Measurements from ENCODE around the gene ACOT13. TPM values are rescaled to one million over a fixed set of nuclear protein-coding genes. Genes with fewer than 3 reads are reported as not detected.
"Not testable (repeated sequence)": the region's sequence is repeated elsewhere in the genome, so short reads cannot be mapped to it uniquely, and the experiment has no call there.

Gene ACOT13
- total RNA-seq, 2 experiments from 2014 or later = 21.3 to 22.6 TPM

GRCh38 chr6:24663189-24663588 lies 3.7 kb upstream of the ACOT13 start:
- Mint-ChIP-seq H3K36me3 (ENCODE audit: low read depth) (peaks cover 59% of the 10 kb centered on the region), H3K4me3 (no peak overlapping the region), H3K27ac (no peak overlapping the region), H3K4me1 (ENCODE audit: low read depth) (peaks cover 34% of the 10 kb centered on the region), H3K9me3 (ENCODE audit: insufficient read depth) (no peaks in the 10 kb centered on the region), H3K27me3 (ENCODE audit: low read depth) (no peaks in the 10 kb centered on the region)
- ChIA-PET POLR2A (no interaction called here), CTCF (no interaction called here)
- DNase-seq = no peak
- ATAC-seq = no peak

DNA sequence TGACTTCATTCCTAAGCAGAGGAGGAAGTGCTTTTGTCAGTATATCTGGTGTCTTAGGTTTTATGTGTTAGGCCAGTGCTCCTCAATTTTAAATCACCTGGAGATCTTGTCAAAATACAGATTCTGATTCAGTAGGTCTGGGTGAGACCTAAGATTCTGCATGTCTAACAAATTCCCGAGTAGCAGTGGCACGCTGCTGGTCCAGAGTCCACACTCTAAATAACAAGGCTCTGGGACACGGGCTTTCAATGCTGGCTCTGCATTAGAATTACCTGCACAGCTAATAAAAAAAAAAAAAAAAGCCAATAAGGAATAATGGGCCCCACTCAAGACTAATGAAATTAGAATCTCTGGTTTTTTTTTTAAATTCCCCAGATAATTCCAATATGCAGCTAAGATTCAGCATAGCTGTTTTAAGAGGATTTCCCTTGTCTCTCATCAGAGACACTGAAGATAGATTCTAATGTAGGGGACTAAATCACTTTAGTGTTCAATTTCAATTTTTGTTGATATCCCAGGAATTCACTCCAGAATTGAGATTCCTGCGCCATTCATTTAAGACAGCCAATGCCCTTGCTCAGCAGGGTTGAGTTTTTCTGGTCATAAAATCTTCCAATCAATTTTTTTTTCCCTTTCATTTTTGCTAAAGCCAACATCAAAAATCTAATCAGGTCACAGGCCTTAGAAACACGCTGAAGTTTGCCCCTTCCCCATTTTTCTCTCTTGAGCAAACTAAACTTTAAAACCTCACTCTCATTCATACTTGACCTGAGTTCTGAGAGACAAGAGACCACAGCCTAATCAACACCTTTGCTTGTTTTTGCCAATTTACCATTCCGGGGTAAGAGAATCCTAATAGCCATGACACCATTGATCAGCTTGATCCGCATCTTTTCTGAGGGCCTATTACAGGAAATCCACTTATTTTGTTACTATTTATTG lies 2.6 kb upstream of the ACOT13 start:
- Mint-ChIP-seq H3K27ac (no peak overlapping the region), H3K9me3 (ENCODE audit: insufficient read depth) (peaks cover 5% of the 10 kb centered on the region), H3K4me1 (ENCODE audit: low read depth) (peaks cover 45% of the 10 kb centered on the region), H3K27me3 (ENCODE audit: low read depth) (no peaks in the 10 kb centered on the region), H3K4me3 (peak overlapping the region; percentile 98), H3K36me3 (ENCODE audit: low read depth) (peaks cover 59% of the 10 kb centered on the region)
- ChIA-PET POLR2A (interaction anchor here (2.9 kb wide), 1 partner anchor 55 kb away, joined by 17 read pairs; the partner anchor contains the start of gene C6orf62), CTCF (interaction anchor here (1.3 to 3.2 kb wide), 4 partner anchors 9 to 169 kb away, joined by 3 to 25 read pairs (median 10); no protein-coding TSS in a partner anchor)
- ATAC-seq = no peak
- no peak for DNase-seq

DNA sequence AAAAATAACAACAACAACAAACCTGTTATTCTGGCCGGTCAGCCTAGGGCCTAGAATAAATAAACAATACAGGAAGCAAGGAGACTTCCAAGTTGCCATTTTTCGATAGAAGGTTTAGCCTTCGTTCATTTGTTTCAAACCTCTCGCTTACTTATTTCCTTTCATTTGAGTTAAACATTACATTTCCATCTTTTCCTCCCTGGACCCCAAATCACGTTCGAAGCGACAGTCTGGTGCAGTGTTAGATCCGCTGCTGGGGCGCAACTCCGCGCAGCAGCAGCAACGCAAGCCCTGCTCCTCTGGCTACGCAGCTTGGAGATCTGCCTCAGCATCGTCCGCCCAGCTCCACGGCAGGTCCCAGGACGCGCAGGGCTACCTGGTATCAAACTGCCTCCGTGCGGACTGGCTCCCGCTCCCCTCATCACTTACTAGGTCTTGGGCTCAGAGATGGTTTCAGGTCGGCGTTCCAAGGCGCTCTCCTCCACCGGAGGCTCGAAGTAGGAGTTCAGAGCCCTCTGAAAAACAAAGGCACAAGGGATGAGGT lies 708 bp upstream of the ACOT13 start:
- ChIA-PET POLR2A (interaction anchor here (0.6 to 2.9 kb wide), 10 partner anchors 11 to 470 kb away, joined by 3 to 17 read pairs (median 4); partner anchors contain the start of genes C6orf62 and KIAA0319), CTCF (interaction anchor here (0.9 to 3.2 kb wide), 17 partner anchors 8 to 473 kb away, joined by 3 to 25 read pairs (median 4); partner anchors contain the start of genes C6orf62 and KIAA0319)
- ATAC-seq = peak; percentile 63
- Mint-ChIP-seq H3K4me1 (ENCODE audit: low read depth) (peaks cover 45% of the 10 kb centered on the region), H3K9me3 (ENCODE audit: insufficient read depth) (peaks cover 20% of the 10 kb centered on the region), H3K36me3 (ENCODE audit: low read depth) (peaks cover 63% of the 10 kb centered on the region), H3K4me3 (peak overlapping the region; percentile 98), H3K27ac (peak overlapping the region; percentile 100), H3K27me3 (ENCODE audit: low read depth) (no peaks in the 10 kb centered on the region)
- DNase-seq = peak; percentile 64

- H3K4me3 Mint-ChIP-seq = peak overlapping the region; percentile 98
- H3K4me1 Mint-ChIP-seq (ENCODE audit: low read depth) = peaks cover 45% of the 10 kb centered on the region
- H3K27me3 Mint-ChIP-seq (ENCODE audit: low read depth) = no peaks in the 10 kb centered on the region
- DNase-seq (no peak), ATAC-seq (no peak)
- ChIA-PET POLR2A (interaction anchor here (1.0 to 2.9 kb wide), 7 partner anchors 22 to 87 kb away, joined by 3 to 17 read pairs (median 5); partner anchors contain the start of genes C6orf62 and KIAA0319), CTCF (interaction anchor here (0.8 to 3.2 kb wide), 11 partner anchors 9 to 267 kb away, joined by 3 to 25 read pairs (median 5); partner anchors contain the start of genes ALDH5A1, C6orf62 and KIAA0319)
- H3K36me3 Mint-ChIP-seq (ENCODE audit: low read depth) = peaks cover 56% of the 10 kb centered on the region
- peak overlapping the region; percentile 100 for H3K27ac Mint-ChIP-seq
- H3K9me3 Mint-ChIP-seq (ENCODE audit: insufficient read depth) = peaks cover 28% of the 10 kb centered on the region
Measured at GRCh38 chr6:24667378-24667803, 514 bp downstream of the ACOT13 start.

- ChIA-PET POLR2A (interaction anchor here (0.6 kb wide), 1 partner anchor 30 kb away, joined by 5 read pairs; no protein-coding TSS in a partner anchor), CTCF (interaction anchor here (0.6 to 1.7 kb wide), 2 partner anchors 84 to 87 kb away, joined by 3 to 4 read pairs; no protein-coding TSS in a partner anchor)
- peak overlapping the region; percentile 100 for H3K27ac Mint-ChIP-seq
- not testable (repeated sequence) for DNase-seq; ATAC-seq; H3K27me3 Mint-ChIP-seq (ENCODE audit: low read depth)
- peaks cover 51% of the 10 kb centered on the region for H3K36me3 Mint-ChIP-seq (ENCODE audit: low read depth)
- H3K4me3 Mint-ChIP-seq = peak overlapping the region; percentile 98
- H3K9me3 Mint-ChIP-seq (ENCODE audit: insufficient read depth) = peaks cover 35% of the 10 kb centered on the region
- peaks cover 45% of the 10 kb centered on the region for H3K4me1 Mint-ChIP-seq (ENCODE audit: low read depth)
Measured at GRCh38 chr6:24668066-24668996, 1.5 kb downstream of the ACOT13 start.

- Mint-ChIP-seq H3K27me3 (ENCODE audit: low read depth) (no peaks in the 10 kb centered on the region), H3K27ac (no peak overlapping the region), H3K4me1 (ENCODE audit: low read depth) (peaks cover 42% of the 10 kb centered on the region), H3K9me3 (ENCODE audit: insufficient read depth) (peaks cover 37% of the 10 kb centered on the region), H3K4me3 (peak overlapping the region; percentile 42), H3K36me3 (ENCODE audit: low read depth) (peaks cover 47% of the 10 kb centered on the region)
- ChIA-PET POLR2A (interaction anchor here (0.6 kb wide), 1 partner anchor 29 kb away, joined by 5 read pairs; no protein-coding TSS in a partner anchor), CTCF (interaction anchor here (1.7 kb wide), 1 partner anchor 88 kb away, joined by 4 read pairs; no protein-coding TSS in a partner anchor)
- ATAC-seq = no peak
- no peak for DNase-seq
Measured at GRCh38 chr6:24668997-24669361, 2.1 kb downstream of the ACOT13 start.

GRCh38 chr6:24670492-24670891 lies 3.6 kb downstream of the ACOT13 start:
- DNase-seq; H3K27ac Mint-ChIP-seq; H3K27me3 Mint-ChIP-seq (ENCODE audit: low read depth); H3K4me3 Mint-ChIP-seq; ATAC-seq; POLR2A ChIA-PET: not testable (repeated sequence)
- peaks cover 38% of the 10 kb centered on the region for H3K9me3 Mint-ChIP-seq (ENCODE audit: insufficient read depth)
- CTCF ChIA-PET = interaction anchor here (0.7 kb wide), 1 partner anchor 58 kb away, joined by 3 read pairs; no protein-coding TSS in a partner anchor
- peaks cover 29% of the 10 kb centered on the region for H3K4me1 Mint-ChIP-seq (ENCODE audit: low read depth)
- peaks cover 45% of the 10 kb centered on the region for H3K36me3 Mint-ChIP-seq (ENCODE audit: low read depth)

DNA sequence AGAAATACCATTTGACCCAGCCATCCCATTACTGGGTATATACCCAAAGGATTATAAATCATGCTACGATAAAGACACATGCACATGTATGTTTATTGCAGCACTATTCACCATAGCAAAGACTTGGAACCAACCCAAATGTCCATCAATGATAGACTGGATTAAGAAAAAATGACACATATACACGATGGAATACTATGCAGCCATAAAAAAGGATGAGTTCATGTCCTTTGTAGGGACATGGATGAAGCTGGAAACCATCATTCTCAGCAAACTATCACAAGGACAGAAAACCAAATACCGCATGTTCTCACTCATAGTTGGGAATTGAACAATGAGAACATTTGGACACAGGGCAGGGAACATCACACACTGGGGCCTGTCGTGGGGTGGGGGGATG lies 4.2 kb downstream of the ACOT13 start:
- Mint-ChIP-seq H3K4me1 (ENCODE audit: low read depth) (peaks cover 25% of the 10 kb centered on the region), H3K36me3 (ENCODE audit: low read depth) (peaks cover 43% of the 10 kb centered on the region), H3K9me3 (ENCODE audit: insufficient read depth) (peaks cover 38% of the 10 kb centered on the region)
- CTCF ChIA-PET = interaction anchor here (0.7 kb wide), 1 partner anchor 58 kb away, joined by 3 read pairs; no protein-coding TSS in a partner anchor
- H3K27ac Mint-ChIP-seq; ATAC-seq; DNase-seq; H3K27me3 Mint-ChIP-seq (ENCODE audit: low read depth); H3K4me3 Mint-ChIP-seq; POLR2A ChIA-PET: not testable (repeated sequence)

GRCh38 chr6:24672620-24673182 lies 5.8 kb downstream of the ACOT13 start:
- peaks cover 31% of the 10 kb centered on the region for H3K36me3 Mint-ChIP-seq (ENCODE audit: low read depth)
- POLR2A ChIA-PET = no interaction called here
- peaks cover 14% of the 10 kb centered on the region for H3K4me1 Mint-ChIP-seq (ENCODE audit: low read depth)
- no peak for ATAC-seq
- H3K9me3 Mint-ChIP-seq (ENCODE audit: insufficient read depth) = peaks cover 38% of the 10 kb centered on the region
- H3K27ac Mint-ChIP-seq = no peak overlapping the region
- H3K4me3 Mint-ChIP-seq = no peak overlapping the region
- DNase-seq = no peak
- CTCF ChIA-PET = interaction anchor here (0.8 kb wide), 1 partner anchor 91 kb away, joined by 3 read pairs; no protein-coding TSS in a partner anchor
- H3K27me3 Mint-ChIP-seq (ENCODE audit: low read depth) = no peaks in the 10 kb centered on the region

DNA sequence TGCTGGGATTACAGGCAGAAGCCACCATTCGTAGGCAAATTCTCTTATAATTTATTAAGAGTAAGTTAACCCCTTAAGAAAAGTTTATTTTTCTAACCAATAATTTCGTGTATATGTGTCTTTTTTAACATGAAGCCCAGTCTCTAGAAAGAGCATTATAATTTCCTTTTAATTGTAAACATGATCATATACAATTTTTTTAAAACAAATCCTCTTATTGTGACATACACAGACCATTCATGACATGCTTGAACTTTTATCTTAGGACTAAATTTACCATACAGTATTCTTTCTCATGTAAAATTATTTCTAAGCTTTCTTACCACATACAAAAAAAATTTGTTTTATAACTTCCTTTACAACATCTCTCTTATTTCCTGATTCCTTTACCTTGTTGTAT lies 6.7 kb downstream of the ACOT13 start:
- ChIA-PET CTCF (no interaction called here), POLR2A (interaction anchor here (0.7 kb wide), 1 partner anchor 27 kb away, joined by 3 read pairs; no protein-coding TSS in a partner anchor)
- no peak overlapping the region for H3K4me3 Mint-ChIP-seq
- no peak overlapping the region for H3K27ac Mint-ChIP-seq
- peaks cover 38% of the 10 kb centered on the region for H3K9me3 Mint-ChIP-seq (ENCODE audit: insufficient read depth)
- H3K27me3 Mint-ChIP-seq (ENCODE audit: low read depth) = no peaks in the 10 kb centered on the region
- peaks cover 31% of the 10 kb centered on the region for H3K36me3 Mint-ChIP-seq (ENCODE audit: low read depth)
- ATAC-seq = no peak
- H3K4me1 Mint-ChIP-seq (ENCODE audit: low read depth) = peaks cover 6% of the 10 kb centered on the region
- DNase-seq = no peak

Measured in activated CD8-positive, alpha-beta T cell treated with anti-CD3 and anti-CD28 coated beads, Interleukin-2, amount 10 ng/mL, durations not matched to agents 7 days and 5 days (primary cell).